ENCODE data around the gene TTLL11. TPM values are rescaled to one million over a fixed set of nuclear protein-coding genes. Genes with fewer than 3 reads are reported as not detected.

TTLL11 gene
- total RNA-seq, 1 experiment from 2014 or later, result 2.3 TPM

- intact Hi-C loops (cut with micrococcal nuclease; ENCODE audit: unreplicated experiment), result no loop called here
- ChIA-PET POLR2A (ENCODE audit: unreplicated experiment) (no interaction called here), CTCF (no interaction called here)
- no peaks in the 10 kb centered on the region for H3K4me1 ChIP-seq (replicated peaks; ENCODE audit: insufficient read depth)
- no peak overlapping the region for H3K27ac ChIP-seq
- peaks cover 18% of the 10 kb centered on the region for H3K27me3 ChIP-seq (ENCODE audit: insufficient read depth, low read depth)
- no peak overlapping the region for H2AFZ ChIP-seq
- no peak overlapping the region for H3K4me3 ChIP-seq
- H3K79me2 ChIP-seq (ENCODE audit: low read depth), result no peaks in the 10 kb centered on the region
- H3K9me3 ChIP-seq (ENCODE audit: insufficient read depth, low read depth), result no peaks in the 10 kb centered on the region
- TF ChIP-seq EZH2 (IDR thresholded peaks at IDR 0.05; ENCODE audit: low read depth), result no peak
- TF ChIP-seq, protein P1, sequence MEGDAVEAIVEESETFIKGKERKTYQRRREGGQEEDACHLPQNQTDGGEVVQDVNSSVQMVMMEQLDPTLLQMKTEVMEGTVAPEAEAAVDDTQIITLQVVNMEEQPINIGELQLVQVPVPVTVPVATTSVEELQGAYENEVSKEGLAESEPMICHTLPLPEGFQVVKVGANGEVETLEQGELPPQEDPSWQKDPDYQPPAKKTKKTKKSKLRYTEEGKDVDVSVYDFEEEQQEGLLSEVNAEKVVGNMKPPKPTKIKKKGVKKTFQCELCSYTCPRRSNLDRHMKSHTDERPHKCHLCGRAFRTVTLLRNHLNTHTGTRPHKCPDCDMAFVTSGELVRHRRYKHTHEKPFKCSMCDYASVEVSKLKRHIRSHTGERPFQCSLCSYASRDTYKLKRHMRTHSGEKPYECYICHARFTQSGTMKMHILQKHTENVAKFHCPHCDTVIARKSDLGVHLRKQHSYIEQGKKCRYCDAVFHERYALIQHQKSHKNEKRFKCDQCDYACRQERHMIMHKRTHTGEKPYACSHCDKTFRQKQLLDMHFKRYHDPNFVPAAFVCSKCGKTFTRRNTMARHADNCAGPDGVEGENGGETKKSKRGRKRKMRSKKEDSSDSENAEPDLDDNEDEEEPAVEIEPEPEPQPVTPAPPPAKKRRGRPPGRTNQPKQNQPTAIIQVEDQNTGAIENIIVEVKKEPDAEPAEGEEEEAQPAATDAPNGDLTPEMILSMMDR (conservative IDR thresholded peaks at IDR 0.05), result no peak
- no peaks in the 10 kb centered on the region for H3F3A ChIP-seq (ENCODE audit: insufficient read depth, low read depth)
- no peaks in the 10 kb centered on the region for H3K9me2 ChIP-seq (ENCODE audit: insufficient read depth)
- H4K20me1 ChIP-seq (ENCODE audit: insufficient read depth), result no peaks in the 10 kb centered on the region
- DNase-seq, result no peak
- BruUV-seq (replicated peaks), result no TSS peak
- H3K4me2 ChIP-seq, result no peak overlapping the region
- H3K36me3 ChIP-seq (ENCODE audit: low read depth), result no peaks in the 10 kb centered on the region
Observed at GRCh38 chr9:122103985-122104384, 10.9 kb upstream of the TTLL11 start.

DNA sequence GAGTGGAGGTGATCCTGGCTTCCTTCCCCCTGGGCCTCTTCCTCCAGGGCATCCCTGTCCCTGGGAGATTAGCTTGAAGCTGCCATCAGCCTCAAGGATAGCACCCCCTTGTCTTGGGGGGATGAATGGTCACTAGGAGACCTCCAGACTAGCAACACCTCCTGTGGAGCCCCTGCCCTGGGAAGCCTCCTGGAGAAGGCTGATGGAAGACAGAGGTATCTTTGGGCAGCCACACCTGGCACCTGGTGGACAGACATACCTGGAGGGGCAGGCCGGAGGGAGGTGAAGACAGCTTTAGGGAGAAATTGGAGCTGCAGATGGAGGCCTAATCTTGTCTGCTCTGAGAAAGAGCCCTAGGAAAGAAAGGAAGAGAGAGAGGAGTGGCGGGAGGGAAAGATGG is 9.0 kb upstream of the TTLL11 start:
- Histone ChIP-seq H3K27me3 (ENCODE audit: insufficient read depth, low read depth) (peaks cover 14% of the 10 kb centered on the region; the same call in 1 of the 2 replicates), H3K9me2 (ENCODE audit: insufficient read depth) (no peaks in the 10 kb centered on the region), H2AFZ (no peak overlapping the region), H3K4me2 (no peak overlapping the region), H3K4me3 (no peak overlapping the region), H3K27ac (no peak overlapping the region), H4K20me1 (ENCODE audit: insufficient read depth) (no peaks in the 10 kb centered on the region), H3K4me1 (replicated peaks; ENCODE audit: insufficient read depth) (no peaks in the 10 kb centered on the region), H3K36me3 (ENCODE audit: low read depth) (no peaks in the 10 kb centered on the region), H3F3A (ENCODE audit: insufficient read depth, low read depth) (no peaks in the 10 kb centered on the region), H3K79me2 (ENCODE audit: low read depth) (no peaks in the 10 kb centered on the region), H3K9me3 (ENCODE audit: insufficient read depth, low read depth) (no peaks in the 10 kb centered on the region)
- no peak for TF ChIP-seq EZH2 (IDR thresholded peaks at IDR 0.05; ENCODE audit: low read depth)
- TF ChIP-seq, protein P1 (conservative IDR thresholded peaks at IDR 0.05), result no peak
- DNase-seq, result no peak
- intact Hi-C loops (cut with micrococcal nuclease; ENCODE audit: unreplicated experiment), result no loop called here
- ChIA-PET CTCF (interaction anchor here (1.6 kb wide), 1 partner anchor 23 kb away, joined by 8 read pairs; no protein-coding TSS in a partner anchor), POLR2A (ENCODE audit: unreplicated experiment) (no interaction called here)
- no TSS peak for BruUV-seq (replicated peaks)

DNA sequence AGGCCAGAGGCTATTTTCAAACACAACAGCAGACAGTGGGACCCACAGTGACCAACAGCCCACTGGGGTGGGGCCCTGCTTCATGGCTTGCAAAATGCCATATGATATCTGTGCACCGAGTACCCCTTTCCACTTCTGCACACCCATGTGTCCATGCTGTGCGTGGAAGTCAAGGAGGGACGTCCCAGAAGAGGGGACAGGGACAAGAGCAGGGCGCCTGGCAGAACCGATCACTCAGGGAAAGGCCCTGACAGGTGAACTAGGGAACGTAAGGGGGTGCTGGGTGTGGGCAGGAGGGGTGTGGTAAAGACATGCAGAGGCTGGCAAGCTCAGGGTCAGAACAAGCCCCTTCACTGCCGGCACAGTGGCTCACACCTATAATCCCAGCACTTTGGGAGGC is 7.6 kb upstream of the TTLL11 start:
- no peaks in the 10 kb centered on the region for H3K9me3 ChIP-seq (ENCODE audit: insufficient read depth, low read depth)
- no peaks in the 10 kb centered on the region for H3K9me2 ChIP-seq (ENCODE audit: insufficient read depth)
- no peak overlapping the region for H2AFZ ChIP-seq
- intact Hi-C loops (cut with micrococcal nuclease; ENCODE audit: unreplicated experiment), result no loop called here
- DNase-seq, result no peak
- POLR2A ChIA-PET (ENCODE audit: unreplicated experiment), result no interaction called here
- H3K36me3 ChIP-seq (ENCODE audit: low read depth), result no peaks in the 10 kb centered on the region
- no peak overlapping the region for H3K4me2 ChIP-seq
- H4K20me1 ChIP-seq (ENCODE audit: insufficient read depth), result no peaks in the 10 kb centered on the region
- TF ChIP-seq, protein P1 (conservative IDR thresholded peaks at IDR 0.05), result no peak
- no peak for TF ChIP-seq EZH2 (IDR thresholded peaks at IDR 0.05; ENCODE audit: low read depth)
- no TSS peak for BruUV-seq (replicated peaks)
- H3K27ac ChIP-seq, result no peak overlapping the region
- H3K79me2 ChIP-seq (ENCODE audit: low read depth), result no peaks in the 10 kb centered on the region
- H3K4me1 ChIP-seq (replicated peaks; ENCODE audit: insufficient read depth), result no peaks in the 10 kb centered on the region
- H3K27me3 ChIP-seq (ENCODE audit: insufficient read depth, low read depth), result peaks cover 14% of the 10 kb centered on the region; the same call in 1 of the 2 replicates
- H3F3A ChIP-seq (ENCODE audit: insufficient read depth, low read depth), result no peaks in the 10 kb centered on the region
- CTCF ChIA-PET, result no interaction called here
- no peak overlapping the region for H3K4me3 ChIP-seq

Data from PC-9 (cell line).